NT2/D1 (cell line): ENCODE data around the gene MED12L.
"Not testable (repeated sequence)": the region's sequence is repeated elsewhere in the genome, so short reads cannot be mapped to it uniquely, and the experiment has no call there.

ENCODE experiments used
- DNase-seq: peaks from one replicate; pipeline ENCODE4 v3.0.0-alpha.2; 2011; ENCODE audit warnings: low read depth, low spot score
- H3K27me3 ChIP-seq: 2 replicates; pipeline ENCODE4 v1.6.0; 2011; ENCODE audit warnings: mild to moderate bottlenecking; ENCODE audit not compliant: insufficient read length, insufficient read depth
- H3K36me3 ChIP-seq: 2 replicates; pipeline ENCODE4 v1.6.1; 2011; ENCODE audit warnings: mild to moderate bottlenecking, low read length, mixed read lengths; ENCODE audit not compliant: insufficient read depth, insufficient read length
- H3K4me1 ChIP-seq: 2 replicates; pipeline ENCODE4 v1.5.1; 2011; ENCODE audit not compliant: insufficient read depth, insufficient read length
- H3K4me3 ChIP-seq: 2 replicates; pipeline ENCODE4 v1.5.1; 2011; ENCODE audit warnings: low read depth; ENCODE audit not compliant: insufficient read length
- H3K9ac ChIP-seq: 2 replicates; pipeline ENCODE4 v1.6.0; 2011; ENCODE audit warnings: low read depth; ENCODE audit not compliant: insufficient read length
- H3K9me3 ChIP-seq: 2 replicates; pipeline ENCODE4 v1.5.1; 2011; ENCODE audit warnings: mild to moderate bottlenecking, low read length; ENCODE audit not compliant: insufficient read depth
- SUZ12 ChIP-seq: IDR thresholded peaks from 2 replicates; pipeline ENCODE4 v1.6.1; 2011; ENCODE audit not compliant: insufficient read length, insufficient read depth; ENCODE audit errors: extremely low read depth
- YY1 ChIP-seq: IDR thresholded peaks from 2 replicates; pipeline ENCODE4 v1.6.1; 2011; ENCODE audit not compliant: insufficient read length, insufficient read depth
- ZNF274 ChIP-seq: IDR thresholded peaks from 2 replicates; pipeline ENCODE4 v1.6.1; 2011; ENCODE audit warnings: mild to moderate bottlenecking, low read depth, low read length

Gene MED12L

DNA sequence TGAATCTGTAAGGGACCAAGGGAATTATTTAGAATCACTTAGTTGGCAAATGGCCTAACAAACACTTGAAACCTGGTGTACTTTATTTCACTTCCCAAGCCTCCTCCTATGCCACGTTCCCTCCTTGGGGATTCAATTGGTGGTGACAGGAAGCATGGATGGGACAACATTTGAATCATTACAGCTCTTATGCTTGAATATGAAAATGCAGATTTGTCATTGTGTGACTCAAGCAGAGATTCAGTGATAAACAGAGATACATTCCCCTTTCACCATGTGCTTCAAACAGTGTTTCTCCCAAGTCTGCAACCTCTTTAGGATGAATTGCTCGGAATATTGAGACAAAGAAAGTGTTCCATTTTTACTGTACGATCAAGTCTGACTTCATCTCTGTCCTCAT lies 32.7 kb upstream of the MED12L start:
- TF ChIP-seq YY1 (no peak), SUZ12 (no peak), ZNF274 (no peak)
- Histone ChIP-seq H3K27me3 (no peaks in the 10 kb centered on the region), H3K9me3 (no peaks in the 10 kb centered on the region), H3K9ac (no peak overlapping the region), H3K4me3 (no peak overlapping the region), H3K36me3 (no peaks in the 10 kb centered on the region), H3K4me1 (no peaks in the 10 kb centered on the region)
- no peak for DNase-seq

- Histone ChIP-seq H3K9me3 (no peaks in the 10 kb centered on the region), H3K4me1 (no peaks in the 10 kb centered on the region), H3K27me3 (no peaks in the 10 kb centered on the region), H3K9ac (no peak overlapping the region), H3K36me3 (no peaks in the 10 kb centered on the region), H3K4me3 (no peak overlapping the region)
- DNase-seq = no peak
- TF ChIP-seq SUZ12 (no peak), YY1 (no peak), ZNF274 (no peak)
Observed at GRCh38 chr3:151058740-151059139, 26.7 kb upstream of the MED12L start.

DNA sequence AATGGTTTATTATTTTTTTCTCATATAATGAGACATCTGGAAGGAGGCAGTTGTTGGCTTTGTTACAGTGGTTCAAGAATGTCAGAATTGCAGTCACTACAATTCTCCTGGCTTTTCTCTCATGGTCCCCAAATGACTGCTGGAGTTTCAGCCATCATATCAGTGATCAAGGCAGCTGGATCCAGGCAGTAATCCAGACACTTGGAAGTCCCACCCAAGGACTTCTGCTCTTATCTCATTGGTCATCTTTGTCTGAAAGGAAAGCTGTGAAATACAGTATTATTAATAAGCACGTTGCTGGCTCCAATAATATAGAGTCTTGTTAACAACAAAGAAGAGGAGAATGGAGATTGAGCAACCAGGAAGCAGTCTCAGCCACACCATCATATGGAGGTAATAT lies 22.9 kb upstream of the MED12L start:
- no peaks in the 10 kb centered on the region for H3K4me1 ChIP-seq
- H3K9me3 ChIP-seq = no peaks in the 10 kb centered on the region
- TF ChIP-seq YY1 = no peak
- TF ChIP-seq SUZ12 = no peak
- no peak for TF ChIP-seq ZNF274
- no peak overlapping the region for H3K9ac ChIP-seq
- H3K4me3 ChIP-seq = no peak overlapping the region
- no peaks in the 10 kb centered on the region for H3K36me3 ChIP-seq
- DNase-seq = no peak
- no peaks in the 10 kb centered on the region for H3K27me3 ChIP-seq

GRCh38 chr3:151067158-151067557 lies 18.3 kb upstream of the MED12L start:
- Histone ChIP-seq H3K9me3 (no peaks in the 10 kb centered on the region), H3K36me3 (no peaks in the 10 kb centered on the region), H3K4me1 (no peaks in the 10 kb centered on the region), H3K9ac (no peak overlapping the region), H3K27me3 (no peaks in the 10 kb centered on the region), H3K4me3 (no peak overlapping the region)
- no peak for DNase-seq
- TF ChIP-seq ZNF274 = no peak
- TF ChIP-seq SUZ12 = no peak
- no peak for TF ChIP-seq YY1

GRCh38 chr3:151072842-151073241 lies 12.6 kb upstream of the MED12L start:
- not testable (repeated sequence) for H3K9me3 ChIP-seq, H3K4me1 ChIP-seq, H3K9ac ChIP-seq, H3K4me3 ChIP-seq, H3K36me3 ChIP-seq, H3K27me3 ChIP-seq, DNase-seq

DNA sequence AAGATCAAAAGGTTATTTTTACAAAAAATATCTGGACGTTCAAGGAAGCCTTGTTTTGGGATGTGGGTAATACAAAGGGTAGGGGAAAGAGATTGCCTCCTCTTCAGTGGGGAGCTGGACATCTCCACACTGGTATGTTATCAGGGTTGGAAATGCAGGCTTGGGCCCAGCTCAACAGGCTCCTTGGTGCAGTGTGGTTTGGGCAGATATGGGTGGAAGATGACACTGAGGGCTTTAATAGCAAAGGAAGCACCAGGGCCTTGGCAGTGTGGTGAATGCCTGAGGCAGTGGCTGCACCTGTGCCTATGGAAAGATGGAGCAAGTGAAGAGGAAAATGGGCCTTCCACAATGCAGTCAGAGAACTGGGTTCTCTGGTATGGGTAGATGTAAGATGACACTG lies 11.2 kb upstream of the MED12L start:
- Histone ChIP-seq H3K4me3 (no peak overlapping the region), H3K9me3 (no peaks in the 10 kb centered on the region), H3K9ac (no peak overlapping the region), H3K4me1 (no peaks in the 10 kb centered on the region), H3K36me3 (no peaks in the 10 kb centered on the region), H3K27me3 (no peaks in the 10 kb centered on the region)
- no peak for TF ChIP-seq YY1
- TF ChIP-seq ZNF274 = no peak
- no peak for TF ChIP-seq SUZ12
- DNase-seq = no peak

GRCh38 chr3:151075869-151076562 lies 9.4 kb upstream of the MED12L start:
- Histone ChIP-seq H3K27me3 (no peaks in the 10 kb centered on the region), H3K9ac (no peak overlapping the region), H3K4me3 (no peak overlapping the region), H3K4me1 (no peaks in the 10 kb centered on the region), H3K9me3 (no peaks in the 10 kb centered on the region), H3K36me3 (no peaks in the 10 kb centered on the region)
- no peak for DNase-seq
- TF ChIP-seq YY1 = no peak
- no peak for TF ChIP-seq SUZ12
- no peak for TF ChIP-seq ZNF274

DNA sequence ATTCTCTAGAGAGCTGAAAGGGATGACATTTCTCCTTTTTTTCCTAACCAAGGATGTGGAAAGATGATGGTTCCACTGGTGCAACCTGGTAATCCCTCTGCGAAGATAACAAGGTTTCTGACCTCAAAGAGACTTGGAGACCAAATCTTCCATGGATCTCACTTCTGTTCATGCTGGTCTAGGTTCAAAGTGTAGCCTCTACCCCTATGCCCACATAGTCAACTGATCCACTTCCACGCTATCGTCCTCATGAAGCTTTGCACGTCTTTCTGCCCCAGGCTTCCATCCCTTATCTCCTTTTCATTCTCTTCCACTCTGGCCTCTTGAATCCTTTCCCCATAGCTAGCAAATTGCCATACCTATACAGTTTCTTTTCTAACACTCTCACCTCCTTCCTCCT lies 8.8 kb upstream of the MED12L start:
- no peaks in the 10 kb centered on the region for H3K4me1 ChIP-seq
- TF ChIP-seq ZNF274 = no peak
- TF ChIP-seq SUZ12 = no peak
- H3K27me3 ChIP-seq = no peaks in the 10 kb centered on the region
- no peak for DNase-seq
- no peaks in the 10 kb centered on the region for H3K9me3 ChIP-seq
- no peak overlapping the region for H3K4me3 ChIP-seq
- no peak overlapping the region for H3K9ac ChIP-seq
- H3K36me3 ChIP-seq = no peaks in the 10 kb centered on the region

GRCh38 chr3:151081082-151081481 lies 4.4 kb upstream of the MED12L start:
- H3K4me1 ChIP-seq, H3K27me3 ChIP-seq, H3K9ac ChIP-seq, H3K4me3 ChIP-seq, DNase-seq, H3K36me3 ChIP-seq, H3K9me3 ChIP-seq: not testable (repeated sequence)
